Fibroblast of lung (primary cell): ENCODE measurements around the gene CYP27B1. TPM values are rescaled to one million over a fixed set of nuclear protein-coding genes. Genes with fewer than 3 reads are reported as not detected.
"Not testable (repeated sequence)": the region's sequence is repeated elsewhere in the genome, so short reads cannot be mapped to it uniquely, and the experiment has no call there.

Experiments
- DNase-seq, 2 donors: peaks; one replicate each; pipeline versions ENCODE4 v3.0.0 to v3.0.0-alpha.2; 2010; ENCODE audit warnings: low read depth in 2 of 2
- H2AFZ ChIP-seq: 2 replicates; pipeline ENCODE4 v1.5.1; 2012; ENCODE audit warnings: low read length, control low read depth, inconsistent platforms
- H3K27ac ChIP-seq: 2 replicates; pipeline ENCODE4 v1.5.1; 2011; ENCODE audit warnings: low read length, control low read depth; ENCODE audit not compliant: insufficient read depth
- H3K27me3 ChIP-seq: 2 replicates; pipeline ENCODE4 v1.5.1; 2011; ENCODE audit warnings: mild to moderate bottlenecking, low read length; ENCODE audit not compliant: control insufficient read depth, insufficient read depth
- H3K36me3 ChIP-seq: 2 replicates; pipeline ENCODE4 v1.5.1; 2011; ENCODE audit warnings: low read length; ENCODE audit not compliant: control insufficient read depth, insufficient read depth
- H3K4me1 ChIP-seq: 2 replicates; pipeline ENCODE4 v1.5.1; 2011; ENCODE audit warnings: low read length; ENCODE audit not compliant: control insufficient read depth, insufficient read depth; ENCODE audit errors: extremely low read depth
- H3K4me2 ChIP-seq: 2 replicates; pipeline ENCODE4 v1.5.1; 2011; ENCODE audit warnings: low read length, control low read depth; ENCODE audit not compliant: insufficient read depth; ENCODE audit errors: extremely low read depth
- H3K4me3 ChIP-seq, 4 experiments: fragments of 200-600 bp in 1 of 4; sonication (generic) in 1 of 4; replicated peaks in 1 of 4; 2 replicates each; pipeline ENCODE4 v1.5.1; 2011 to 2016; ENCODE audit warnings: low read length in 4 of 4, low read depth in 3 of 4, mild to moderate bottlenecking in 3 of 4, control low read depth in 2 of 4, inconsistent platforms in 1 of 4, mixed read lengths in 1 of 4; ENCODE audit not compliant: insufficient read depth in 1 of 4; ENCODE audit errors: control extremely low read depth in 1 of 4
- H3K79me2 ChIP-seq: 2 replicates; pipeline ENCODE4 v1.5.1; 2012; ENCODE audit warnings: mild to moderate bottlenecking, low read length, inconsistent platforms; ENCODE audit not compliant: control insufficient read depth, insufficient read depth
- H3K9ac ChIP-seq: 2 replicates; pipeline ENCODE4 v1.5.1; 2011; ENCODE audit warnings: mild to moderate bottlenecking, low read length, control low read depth; ENCODE audit not compliant: insufficient read depth
- H3K9me3 ChIP-seq: 2 replicates; pipeline ENCODE4 v1.5.1; 2012; ENCODE audit warnings: low read depth, low read length; ENCODE audit not compliant: control insufficient read depth, insufficient read depth
- H4K20me1 ChIP-seq: 2 replicates; pipeline ENCODE4 v1.5.1; 2011; ENCODE audit warnings: low read length; ENCODE audit not compliant: control insufficient read depth, insufficient read depth; ENCODE audit errors: extremely low read depth
- EZH2 ChIP-seq: IDR thresholded peaks from 2 replicates; pipeline ENCODE4 v1.5.1; 2012; ENCODE audit warnings: low read length, control low read depth, mild to moderate bottlenecking; ENCODE audit errors: missing control alignments
- polyA plus RNA-seq, 2 donors: library from polyadenylated mRNA; depleted of rRNA in 1 of 2; stranded (reverse) in 1 of 2; unstranded in 1 of 2; fragments of >200 nt; gene quantifications; 2 replicates each; pipeline ENCODE4 v1.2.1, GENCODE V29; 2011 to 2012; ENCODE audit warnings: missing spikeins in 1 of 2
- total RNA-seq: library from RNA; depleted of rRNA; stranded (reverse); fragments of >200 nt; gene quantifications from 2 replicates; pipeline ENCODE4 v1.2.1, GENCODE V29; 2014
- TF ChIP-seq, protein P1 (sequence below), 2 donors: IDR thresholded peaks in 1 of 2; conservative IDR thresholded peaks in 1 of 2; 1 replicate in 1 of 2; 2 replicates in 1 of 2; pipeline ENCODE4 v1.5.1; 2011 to 2012; ENCODE audit warnings: low read length in 2 of 2, control low read depth in 1 of 2, inconsistent platforms in 1 of 2, low read depth in 1 of 2, mild to moderate bottlenecking in 1 of 2

CYP27B1 gene
- total and polyA plus RNA-seq, 2 donors (not counting 1 experiment from before 2014, with no cell fraction given): 0.17 to 0.26 TPM

DNA sequence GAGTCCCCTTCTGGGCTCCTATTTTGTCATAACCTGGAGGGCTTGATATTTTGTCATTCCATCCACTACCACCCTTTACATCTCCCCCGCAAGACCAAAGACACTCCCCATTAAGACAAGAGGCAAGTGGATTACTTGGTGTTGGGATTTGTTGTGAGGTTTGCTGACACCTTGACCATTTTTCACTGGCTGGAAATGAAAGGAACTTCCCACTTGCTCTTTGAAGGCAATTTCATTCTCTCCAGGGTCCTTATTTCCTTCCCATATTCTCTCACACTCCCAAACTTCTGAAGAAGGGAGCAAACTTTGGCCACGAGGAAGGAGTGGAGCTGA is 43.3 kb downstream of the CYP27B1 start:
- Histone ChIP-seq H3K9ac (no peak overlapping the region), H3K4me2 (no peak overlapping the region), H2AFZ (no peak overlapping the region), H3K27me3 (no peaks in the 10 kb centered on the region), H3K27ac (no peak overlapping the region), H3K79me2 (no peaks in the 10 kb centered on the region), H3K4me3 (no peak overlapping the region), H4K20me1 (no peaks in the 10 kb centered on the region), H3K36me3 (peaks cover 8% of the 10 kb centered on the region), H3K4me1 (peaks cover 5% of the 10 kb centered on the region), H3K9me3 (no peaks in the 10 kb centered on the region)
- DNase-seq: no peak
- no peak for TF ChIP-seq EZH2
- TF ChIP-seq, protein P1, sequence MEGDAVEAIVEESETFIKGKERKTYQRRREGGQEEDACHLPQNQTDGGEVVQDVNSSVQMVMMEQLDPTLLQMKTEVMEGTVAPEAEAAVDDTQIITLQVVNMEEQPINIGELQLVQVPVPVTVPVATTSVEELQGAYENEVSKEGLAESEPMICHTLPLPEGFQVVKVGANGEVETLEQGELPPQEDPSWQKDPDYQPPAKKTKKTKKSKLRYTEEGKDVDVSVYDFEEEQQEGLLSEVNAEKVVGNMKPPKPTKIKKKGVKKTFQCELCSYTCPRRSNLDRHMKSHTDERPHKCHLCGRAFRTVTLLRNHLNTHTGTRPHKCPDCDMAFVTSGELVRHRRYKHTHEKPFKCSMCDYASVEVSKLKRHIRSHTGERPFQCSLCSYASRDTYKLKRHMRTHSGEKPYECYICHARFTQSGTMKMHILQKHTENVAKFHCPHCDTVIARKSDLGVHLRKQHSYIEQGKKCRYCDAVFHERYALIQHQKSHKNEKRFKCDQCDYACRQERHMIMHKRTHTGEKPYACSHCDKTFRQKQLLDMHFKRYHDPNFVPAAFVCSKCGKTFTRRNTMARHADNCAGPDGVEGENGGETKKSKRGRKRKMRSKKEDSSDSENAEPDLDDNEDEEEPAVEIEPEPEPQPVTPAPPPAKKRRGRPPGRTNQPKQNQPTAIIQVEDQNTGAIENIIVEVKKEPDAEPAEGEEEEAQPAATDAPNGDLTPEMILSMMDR (conservative IDR thresholded peaks at IDR 0.05 in 1 of 2, IDR thresholded peaks at IDR 0.05 in 1 of 2; ENCODE audit: low read depth in 1 of 2, low read length in 2 of 2): no peak

DNA sequence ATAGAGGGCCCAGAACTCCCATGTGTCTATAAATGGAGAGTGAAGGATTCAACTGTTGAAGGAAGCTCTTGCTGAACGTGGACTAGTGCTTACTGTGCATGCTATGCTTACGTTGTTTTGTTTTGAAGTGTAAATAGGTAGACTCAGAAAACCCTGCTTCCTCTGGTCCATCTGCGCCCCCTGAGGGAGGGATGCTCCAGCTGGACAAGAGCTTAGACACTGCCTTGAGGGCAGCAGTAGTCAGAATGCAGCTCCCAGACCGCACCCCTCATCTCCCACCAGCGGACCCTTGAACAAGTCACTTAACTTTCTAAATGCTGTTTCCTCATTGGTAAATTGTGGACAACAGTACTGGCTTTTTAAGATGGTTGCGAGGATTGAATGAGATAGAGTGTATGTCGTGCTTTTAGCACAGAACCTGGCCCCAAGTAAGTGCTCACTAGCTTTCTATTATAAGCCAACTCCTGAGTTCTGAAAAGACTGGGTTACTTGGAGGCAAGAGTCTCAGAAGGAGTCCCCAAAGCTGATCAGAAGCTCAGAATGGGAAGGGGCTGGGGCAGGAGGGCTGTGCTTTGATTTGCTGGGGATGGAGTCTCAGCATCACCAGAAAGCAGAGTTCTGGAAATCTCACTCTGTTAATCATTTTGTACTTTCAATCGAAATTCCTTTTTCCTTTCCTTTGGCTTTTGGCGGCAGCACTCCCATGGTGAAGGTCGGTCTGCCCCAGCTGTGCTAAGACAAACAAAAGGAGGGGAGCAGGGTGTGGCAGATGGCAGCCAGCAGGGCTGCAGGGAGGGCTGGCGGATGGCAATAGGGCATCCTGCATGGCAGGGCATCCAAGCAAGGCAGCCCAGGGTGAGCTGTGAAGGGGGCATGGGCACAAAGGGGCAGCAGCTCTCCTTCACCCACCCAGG is 43.9 kb downstream of the CYP27B1 start:
- no peaks in the 10 kb centered on the region for H3K79me2 ChIP-seq
- H3K4me3 ChIP-seq: no peak overlapping the region
- peaks cover 10% of the 10 kb centered on the region for H3K36me3 ChIP-seq
- H3K4me2 ChIP-seq: no peak overlapping the region
- H3K9me3 ChIP-seq: no peaks in the 10 kb centered on the region
- TF ChIP-seq, protein P1 (conservative IDR thresholded peaks at IDR 0.05 in 1 of 2, IDR thresholded peaks at IDR 0.05 in 1 of 2; ENCODE audit: low read depth in 1 of 2, low read length in 2 of 2): no peak
- TF ChIP-seq EZH2: no peak
- no peak overlapping the region for H2AFZ ChIP-seq
- no peaks in the 10 kb centered on the region for H4K20me1 ChIP-seq
- H3K27me3 ChIP-seq: no peaks in the 10 kb centered on the region
- DNase-seq: no peak
- H3K27ac ChIP-seq: no peak overlapping the region
- no peak overlapping the region for H3K9ac ChIP-seq
- peaks cover 5% of the 10 kb centered on the region for H3K4me1 ChIP-seq

DNA sequence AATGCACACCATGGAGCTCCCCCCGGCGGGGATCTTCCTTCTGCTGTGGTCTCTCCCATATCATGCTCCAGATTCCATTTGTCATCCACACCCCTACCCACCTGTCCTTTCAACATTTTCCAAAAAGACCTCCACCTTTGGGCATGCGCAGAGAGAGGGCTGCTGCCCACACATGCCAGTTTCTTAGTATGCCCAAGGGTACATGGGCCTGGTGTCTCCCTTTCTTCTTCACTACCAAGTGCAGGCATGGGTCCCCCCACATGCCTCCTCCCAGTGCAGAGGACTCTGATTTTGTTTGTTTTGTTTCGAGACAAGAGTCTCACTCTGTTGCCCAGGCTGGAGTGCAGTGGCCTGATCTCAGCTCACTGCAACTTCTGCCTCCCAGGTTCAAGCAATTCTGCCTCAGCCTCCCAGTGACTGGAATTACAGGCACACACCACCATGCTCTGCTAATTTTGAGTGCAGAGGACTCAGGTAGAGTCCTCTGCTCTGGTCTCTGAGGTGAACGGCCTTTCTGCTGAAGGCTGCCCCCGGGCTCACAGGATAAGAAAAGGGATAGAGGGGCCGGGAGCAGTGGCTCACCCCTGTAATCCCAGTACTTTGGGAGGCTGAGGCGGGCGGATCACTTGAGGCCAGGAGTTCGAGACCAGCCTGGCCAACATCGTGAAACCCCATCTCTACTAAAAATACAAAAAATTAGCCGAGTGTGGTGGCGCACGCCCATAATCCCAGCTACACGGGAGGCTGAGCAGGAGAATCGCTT is 44.9 kb downstream of the CYP27B1 start:
- H3K36me3 ChIP-seq: peaks cover 12% of the 10 kb centered on the region
- H3K4me1 ChIP-seq, H3K27ac ChIP-seq, H3K9me3 ChIP-seq, H3K9ac ChIP-seq, DNase-seq, H3K4me2 ChIP-seq, H3K4me3 ChIP-seq, H3K79me2 ChIP-seq, H4K20me1 ChIP-seq, H2AFZ ChIP-seq, H3K27me3 ChIP-seq: not testable (repeated sequence)
